GM10847 (cell line): Measurements from ENCODE around the gene LY6G6C.

ENCODE experiments used
- POLR2A ChIP-seq: IDR thresholded peaks from 2 replicates; pipeline ENCODE4 v1.6.1; 2011; ENCODE audit not compliant: insufficient read length; ENCODE audit errors: extremely low read depth

Gene LY6G6C

DNA sequence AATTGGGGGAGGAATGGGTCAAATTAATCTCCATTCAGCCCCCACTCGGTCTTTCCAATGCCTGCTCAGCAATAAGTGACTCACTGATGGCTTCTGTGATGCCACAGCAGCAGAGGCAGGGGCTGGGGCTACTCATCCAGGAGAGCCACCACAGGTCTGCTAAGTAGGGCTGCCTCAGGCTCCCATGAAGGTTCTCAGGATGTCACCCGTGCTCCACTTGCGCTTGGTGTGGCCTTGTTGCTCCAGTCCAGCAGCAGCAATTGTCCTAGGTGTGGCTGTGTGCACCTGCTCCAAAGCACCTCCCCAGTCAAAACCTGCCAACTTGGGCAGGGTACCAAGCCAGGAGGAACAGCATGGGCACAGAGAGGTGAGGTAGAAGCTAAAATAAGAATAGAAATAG is 627 bp upstream of the LY6G6C start:
- TF ChIP-seq POLR2A = no peak

DNA sequence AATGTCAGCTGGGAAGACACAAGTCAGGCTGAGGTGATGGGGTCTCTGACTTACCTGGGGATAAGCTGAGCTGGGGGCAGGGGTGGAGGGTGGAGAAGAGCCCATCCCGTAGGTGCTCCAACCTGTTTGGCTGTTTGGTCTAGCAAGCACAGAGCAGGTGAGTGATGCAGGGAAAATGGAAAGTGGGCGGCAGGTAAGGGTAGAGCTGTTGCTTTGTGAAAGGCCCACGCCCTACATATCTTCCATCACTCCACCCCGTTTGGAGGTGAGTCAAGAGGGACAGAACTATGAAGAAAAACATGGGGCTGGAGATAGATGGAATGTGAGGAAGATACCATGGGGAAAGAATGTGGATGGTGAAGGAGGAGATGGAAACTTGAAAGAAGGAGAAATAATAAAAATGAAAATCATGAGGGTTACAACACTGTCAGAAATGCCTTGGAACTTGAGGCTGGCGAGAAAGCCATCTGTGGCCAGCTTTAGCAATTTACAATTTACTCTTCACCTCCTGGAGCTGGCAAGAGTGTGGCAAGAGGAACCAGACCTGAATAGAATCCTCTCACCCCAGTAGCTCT is 1.3 kb downstream of the LY6G6C start:
- TF ChIP-seq POLR2A = no peak

DNA sequence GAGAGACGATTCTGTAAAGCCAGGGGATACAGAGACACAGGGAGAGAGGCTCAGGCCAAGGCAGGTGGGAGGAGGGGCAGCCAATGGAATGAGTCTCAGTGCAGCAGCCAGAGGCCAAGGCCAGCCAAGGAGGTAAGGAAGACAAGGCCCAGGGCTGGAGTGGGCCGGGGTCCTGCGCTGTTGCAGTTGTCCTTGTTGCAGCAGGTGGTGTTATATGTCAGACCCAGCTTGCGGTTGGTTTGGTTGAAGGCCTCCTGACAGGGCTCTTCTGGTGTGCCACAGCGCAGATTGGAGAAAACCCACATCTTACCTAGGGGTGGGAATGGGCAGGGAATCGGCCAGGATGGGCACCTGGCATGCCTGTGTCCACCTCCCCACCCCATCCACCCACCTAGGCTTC is 2.5 kb downstream of the LY6G6C start:
- no peak for TF ChIP-seq POLR2A

DNA sequence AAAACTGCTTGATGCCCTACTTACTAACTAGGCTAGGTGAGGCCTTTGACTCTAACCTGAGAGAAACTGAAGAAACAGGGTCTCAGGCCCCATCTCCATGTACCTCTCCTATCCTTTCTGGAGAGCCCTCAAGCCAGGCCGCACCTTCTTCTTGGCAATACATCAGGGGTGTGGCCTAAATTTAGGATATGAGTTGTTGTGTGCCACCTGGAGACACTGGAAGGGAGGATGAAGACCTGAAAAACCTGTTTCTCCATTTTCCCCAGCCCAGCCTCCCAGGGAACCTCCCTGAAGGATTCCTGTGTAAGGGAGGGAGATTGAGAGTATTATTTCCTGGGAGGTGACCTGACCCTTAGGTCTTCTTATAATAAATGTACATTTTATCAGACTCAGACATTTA is 3.3 kb downstream of the LY6G6C start:
- no peak for TF ChIP-seq POLR2A

DNA sequence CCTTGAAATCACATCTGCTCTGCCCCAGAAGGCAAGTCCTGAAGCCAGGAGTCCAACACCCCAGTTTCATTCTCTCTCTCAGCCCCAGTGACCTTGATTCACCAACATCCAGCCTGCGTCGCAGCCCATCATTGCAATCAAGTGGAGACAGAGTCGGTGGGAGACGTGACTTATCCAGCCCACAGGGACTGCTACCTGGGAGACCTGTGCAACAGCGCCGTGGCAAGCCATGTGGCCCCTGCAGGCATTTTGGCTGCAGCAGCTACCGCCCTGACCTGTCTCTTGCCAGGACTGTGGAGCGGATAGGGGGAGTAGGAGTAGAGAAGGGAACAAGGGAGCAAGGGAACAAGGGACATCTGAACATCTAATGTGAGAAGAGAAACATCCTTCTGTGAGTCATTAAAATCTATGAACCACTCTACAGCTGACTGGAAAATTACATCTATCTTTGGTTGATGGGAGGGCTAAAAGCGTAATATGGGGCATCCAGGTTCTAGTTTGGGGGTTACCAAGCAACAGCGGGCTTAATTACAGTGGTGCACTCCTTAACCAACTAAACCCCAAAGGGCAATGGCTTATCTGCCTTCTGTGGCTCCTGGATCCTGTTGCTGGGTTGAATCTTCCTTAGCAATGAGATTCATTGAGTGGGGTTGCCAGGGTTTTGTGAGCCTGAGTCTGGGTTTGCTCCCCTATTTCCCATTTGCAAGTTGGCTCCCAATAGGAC is 3.9 kb downstream of the LY6G6C start:
- TF ChIP-seq POLR2A = no peak

DNA sequence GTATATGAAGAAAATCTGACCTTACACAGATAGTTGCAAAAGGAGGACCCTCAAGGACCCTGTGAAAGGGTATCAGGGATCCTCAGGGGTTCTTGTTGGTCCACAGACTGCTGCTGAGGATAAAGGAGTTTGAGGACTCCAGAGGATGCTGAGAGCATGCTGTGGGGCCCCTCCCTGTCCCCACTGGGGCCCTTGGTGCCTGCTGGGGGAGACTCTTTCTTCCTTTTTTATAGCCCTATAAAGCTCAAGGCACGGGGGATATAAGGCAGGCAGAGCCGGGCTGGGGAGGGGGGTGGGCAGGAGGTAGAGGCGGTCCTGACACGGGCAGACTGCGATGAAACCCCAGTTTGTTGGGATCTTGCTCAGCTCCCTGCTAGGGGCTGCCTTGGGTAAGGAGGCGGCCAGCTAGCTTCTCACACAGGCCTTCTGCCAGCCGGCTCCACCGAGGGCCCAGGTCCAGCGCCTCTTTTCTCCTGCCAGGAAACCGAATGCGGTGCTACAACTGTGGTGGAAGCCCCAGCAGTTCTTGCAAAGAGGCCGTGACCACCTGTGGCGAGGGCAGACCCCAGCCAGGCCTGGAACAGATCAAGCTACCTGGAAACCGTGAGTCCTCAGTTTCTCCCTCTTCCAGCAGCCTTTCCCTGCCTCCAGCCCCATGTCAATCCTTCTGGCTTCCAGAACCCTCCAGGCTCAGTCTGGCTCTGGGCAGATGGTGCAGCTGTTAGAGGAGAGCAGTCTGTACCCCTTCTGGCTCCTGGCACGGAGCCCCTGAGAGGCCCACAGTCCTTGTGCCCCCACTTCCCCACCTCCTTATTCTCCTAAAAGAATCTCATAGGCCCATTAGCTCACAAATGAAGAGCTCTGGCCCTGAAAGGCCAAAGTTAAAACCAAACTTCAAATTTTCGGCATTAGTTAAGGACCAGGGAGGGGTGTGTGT is 6.3 kb downstream of the LY6G6C start, which contains the start of gene LY6G6D:
TSS of gene LY6G6D (plus strand) at position 327 of the 937 bp plus-strand sequence. CDS start at position 335, 8 bp downstream.
- TF ChIP-seq POLR2A = no peak

DNA sequence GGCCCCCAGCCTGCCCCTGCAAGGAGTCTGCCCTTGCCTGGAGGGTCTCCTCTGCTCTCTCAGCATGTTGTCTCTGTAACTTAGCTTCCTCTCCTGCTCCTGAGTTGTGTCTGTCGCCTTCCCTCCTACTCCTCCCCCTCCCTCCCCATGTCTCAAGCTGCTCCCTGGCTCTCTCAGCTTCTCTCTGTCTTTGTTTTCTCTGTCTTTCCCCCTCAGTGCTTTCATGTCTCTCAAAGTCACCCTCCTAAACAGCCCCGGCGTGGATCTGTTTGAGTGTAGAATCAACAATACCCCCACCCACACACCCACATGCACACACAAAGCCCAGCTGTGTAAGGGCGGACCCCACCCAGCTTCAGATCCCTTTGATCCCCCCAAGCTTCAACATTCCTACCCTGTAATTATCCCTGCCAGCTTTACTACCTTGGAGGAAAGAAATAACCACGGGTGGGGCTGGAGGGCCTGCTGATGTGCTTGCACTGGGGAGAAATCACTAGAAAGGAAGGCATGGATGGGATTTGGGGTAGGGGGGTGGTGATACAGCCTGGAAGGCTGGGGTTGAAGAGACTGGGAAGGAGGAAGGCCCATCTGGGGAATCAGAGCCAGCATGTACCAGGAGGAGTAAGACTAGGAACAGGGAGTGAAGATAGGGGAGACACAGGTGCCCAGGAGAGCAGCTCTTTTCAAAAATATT is 7.4 kb downstream of the LY6G6C start:
- TF ChIP-seq POLR2A = no peak

DNA sequence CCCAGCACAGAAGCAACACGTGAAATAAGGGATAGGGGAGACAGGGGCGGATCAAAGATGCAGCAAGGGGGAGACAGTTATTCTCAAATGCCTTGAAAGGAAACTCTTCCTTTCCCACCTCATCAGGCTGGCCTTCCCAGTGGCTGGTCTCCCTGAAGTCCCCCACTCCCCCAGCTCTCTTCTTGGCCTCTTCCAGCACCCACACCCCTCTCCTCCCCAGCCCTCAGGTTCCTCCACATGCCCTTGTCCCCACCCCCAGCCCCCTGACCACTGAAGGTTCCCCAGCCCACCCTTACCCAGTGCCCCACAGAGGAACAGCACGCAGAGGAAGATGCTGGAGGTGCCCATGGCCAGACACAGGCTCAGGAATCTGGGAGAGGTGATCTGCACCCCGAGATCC is 8.1 kb downstream of the LY6G6C start:
- TF ChIP-seq POLR2A = no peak

DNA sequence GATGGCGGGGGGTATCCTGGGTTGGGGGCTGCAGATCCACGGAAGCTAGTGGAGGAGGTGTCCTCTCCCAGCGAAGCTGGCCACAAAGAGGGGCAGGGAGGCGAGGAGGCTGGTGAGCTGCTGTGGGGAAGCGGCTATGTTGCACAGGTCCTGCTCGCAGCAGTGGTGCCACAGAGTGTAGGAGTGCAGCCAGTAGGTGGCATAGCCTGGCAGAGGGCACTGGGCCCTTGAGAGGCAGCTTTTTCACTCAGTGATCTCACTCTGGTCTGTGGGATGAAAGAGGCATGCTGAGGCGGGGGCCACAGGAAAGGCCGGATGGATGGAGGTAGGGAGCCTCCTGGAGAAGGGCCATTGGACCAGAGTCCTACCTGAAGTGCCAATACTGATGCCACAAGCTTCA is 9.2 kb downstream of the LY6G6C start:
- TF ChIP-seq POLR2A = no peak

DNA sequence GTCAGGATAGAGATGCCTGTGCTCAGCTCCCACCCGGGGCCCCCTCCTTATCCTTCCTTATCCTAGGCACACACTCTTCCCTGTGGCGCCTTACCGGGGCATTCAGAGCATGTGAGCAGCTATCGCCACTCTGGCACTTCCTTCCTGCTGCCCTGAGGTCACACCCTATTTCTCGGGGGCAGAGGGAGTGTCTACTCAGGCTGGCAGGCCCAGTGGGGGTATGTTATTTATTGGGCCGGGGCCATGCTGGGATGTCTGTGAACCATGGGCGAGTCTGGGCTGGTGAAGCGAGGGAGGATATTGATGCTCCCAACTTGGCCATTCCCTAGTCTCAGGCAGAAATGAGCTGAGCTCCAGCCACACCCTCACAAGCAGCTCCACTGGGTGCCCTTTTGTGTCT is 10.3 kb downstream of the LY6G6C start:
- no peak for TF ChIP-seq POLR2A

DNA sequence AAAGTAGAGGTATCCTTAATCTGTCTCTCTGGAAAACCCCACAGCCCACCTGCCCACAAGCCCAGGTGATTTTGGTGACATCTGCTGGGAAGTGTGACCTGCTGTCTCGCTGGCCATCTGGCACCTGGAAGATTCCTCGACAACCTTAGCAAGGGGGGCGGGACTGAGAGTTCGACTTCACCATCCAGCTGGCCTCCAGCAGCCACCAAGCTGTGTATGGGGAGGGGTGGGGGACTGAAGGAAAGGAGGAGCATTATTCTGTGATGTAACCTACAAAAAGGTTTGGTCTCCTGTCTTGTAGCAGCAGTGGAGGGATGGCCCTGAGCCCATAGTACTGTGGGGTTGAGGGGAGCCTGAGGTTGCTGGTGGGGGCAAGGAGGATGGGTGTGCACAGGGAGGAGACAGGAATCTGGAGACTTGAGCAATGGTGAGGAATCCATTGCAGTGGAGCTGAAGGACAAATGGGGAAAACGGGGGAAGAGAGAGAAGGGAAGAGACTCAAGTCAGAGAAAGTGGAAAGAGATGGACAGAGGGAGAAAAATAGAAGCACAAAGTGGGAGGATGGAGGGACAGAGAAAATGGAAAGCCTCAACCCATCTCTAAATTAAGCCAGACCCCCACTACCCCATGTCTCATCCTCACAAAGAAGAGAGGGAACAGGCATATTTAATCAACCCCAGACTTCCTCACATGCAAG is 10.9 kb downstream of the LY6G6C start:
- no peak for TF ChIP-seq POLR2A

DNA sequence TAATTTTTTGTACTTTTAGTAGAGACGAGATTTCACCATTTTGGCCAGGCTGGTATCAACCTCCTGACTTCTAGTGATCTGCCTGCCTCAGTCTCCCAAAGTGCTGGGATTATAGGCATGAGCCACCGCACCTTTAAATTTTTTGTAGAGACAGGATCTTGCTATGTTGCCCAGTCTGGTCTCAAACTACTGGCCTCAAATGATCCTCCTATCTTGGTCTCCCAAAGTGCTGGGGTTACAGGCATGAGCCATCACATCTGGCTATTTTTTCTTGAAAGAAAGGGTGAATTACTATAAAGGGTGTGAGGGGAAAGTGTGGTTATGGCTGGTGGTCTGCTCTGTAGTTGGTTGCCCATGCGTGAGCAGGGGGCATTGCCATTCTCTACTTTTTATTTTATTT is 13.3 kb downstream of the LY6G6C start:
- no peak for TF ChIP-seq POLR2A

DNA sequence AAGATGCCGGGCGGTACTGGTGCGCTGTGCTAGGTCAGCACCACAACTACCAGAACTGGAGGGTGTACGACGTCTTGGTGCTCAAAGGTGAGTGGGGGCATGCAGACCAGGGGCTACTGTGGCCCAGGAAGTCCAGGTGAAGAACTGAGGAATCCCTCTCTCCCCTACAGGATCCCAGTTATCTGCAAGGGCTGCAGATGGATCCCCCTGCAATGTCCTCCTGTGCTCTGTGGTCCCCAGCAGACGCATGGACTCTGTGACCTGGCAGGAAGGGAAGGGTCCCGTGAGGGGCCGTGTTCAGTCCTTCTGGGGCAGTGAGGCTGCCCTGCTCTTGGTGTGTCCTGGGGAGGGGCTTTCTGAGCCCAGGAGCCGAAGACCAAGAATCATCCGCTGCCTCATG is 13.8 kb downstream of the LY6G6C start:
- TF ChIP-seq POLR2A = no peak

DNA sequence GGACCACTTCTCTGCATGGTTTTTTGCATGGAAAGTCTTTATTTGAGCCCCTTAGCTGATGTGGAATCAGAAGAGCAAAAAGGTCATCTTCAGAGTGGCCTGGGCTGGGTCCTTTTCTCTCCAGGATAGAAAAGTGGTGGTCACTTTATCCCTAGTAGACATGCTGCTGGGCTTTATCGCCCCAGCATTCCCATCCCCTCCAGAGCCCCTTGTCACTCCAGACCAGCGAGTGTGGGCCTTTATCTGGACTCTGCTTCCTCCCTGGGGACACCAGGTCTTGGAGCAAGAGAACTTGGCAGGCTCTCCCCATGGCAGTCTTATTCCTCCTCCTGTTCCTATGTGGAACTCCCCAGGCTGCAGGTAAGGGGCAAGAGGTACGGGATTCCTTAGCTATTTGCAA is 14.9 kb downstream of the LY6G6C start, which contains the start of gene LY6G6F:
TSS of gene LY6G6F (plus strand) at position 268 of the 400 bp plus-strand sequence. CDS start at position 309, 41 bp downstream.
- TF ChIP-seq POLR2A = no peak
